HG02623 (cell line): ENCODE data around the gene DYNAP.
A peak's percentile ranks its signal among the peaks of the same experiment; 100 is the strongest.

ENCODE experiments used
- ATAC-seq: cut with Tn5 transposase; IDR thresholded peaks from one replicate; pipeline ENCODE4 v1.9.1; 2021; ENCODE audit warnings: moderate library complexity; ENCODE audit not compliant: unreplicated experiment

DYNAP gene

GRCh38 chr18:54590945-54591344, at the start of gene DYNAP:
Gene DYNAP, plus strand, starts transcription at chr18:54591245. Its CDS starts 38 bp downstream, at chr18:54591283.
- ATAC-seq: no peak

GRCh38 chr18:54551590-54551989, 39.5 kb upstream of the DYNAP start:
- no peak for ATAC-seq

- ATAC-seq: no peak
These were observed 35.8 kb upstream of the DYNAP start for GRCh38 chr18:54555286-54555685.

- no peak for ATAC-seq
These were observed 35.0 kb upstream of the DYNAP start for GRCh38 chr18:54555996-54556395.

GRCh38 chr18:54557958-54558357, 33.1 kb upstream of the DYNAP start:
- ATAC-seq: no peak

- ATAC-seq: peak; percentile 59
These were observed 32.1 kb upstream of the DYNAP start for GRCh38 chr18:54558609-54559585.

GRCh38 chr18:54561706-54562267, 29.3 kb upstream of the DYNAP start:
- ATAC-seq: no peak

- ATAC-seq: no peak
These were observed 10.8 kb upstream of the DYNAP start for GRCh38 chr18:54580202-54580729.

- no peak for ATAC-seq
These were observed 7.0 kb upstream of the DYNAP start for GRCh38 chr18:54584065-54584464.

GRCh38 chr18:54585743-54586142, 5.3 kb upstream of the DYNAP start:
- no peak for ATAC-seq

GRCh38 chr18:54604211-54604610, 13.2 kb downstream of the DYNAP start:
- ATAC-seq: no peak

- ATAC-seq: no peak
These were observed 15.8 kb downstream of the DYNAP start for GRCh38 chr18:54606835-54607212.

GRCh38 chr18:54607213-54608027, 16.4 kb downstream of the DYNAP start:
- ATAC-seq: no peak

GRCh38 chr18:54608028-54608642, 17.1 kb downstream of the DYNAP start:
- ATAC-seq: no peak

- ATAC-seq: no peak
These were observed 20.8 kb downstream of the DYNAP start for GRCh38 chr18:54611816-54612215.

- no peak for ATAC-seq
These were observed 21.2 kb downstream of the DYNAP start for GRCh38 chr18:54612237-54612636.

GRCh38 chr18:54613174-54613573, 22.1 kb downstream of the DYNAP start:
- ATAC-seq: no peak

GRCh38 chr18:54616220-54616848, 25.3 kb downstream of the DYNAP start:
- peak; percentile 80 for ATAC-seq

GRCh38 chr18:54622084-54622483, 31.0 kb downstream of the DYNAP start:
- ATAC-seq: no peak

- no peak for ATAC-seq
These were observed 35.7 kb downstream of the DYNAP start for GRCh38 chr18:54626779-54627178.
